GM12891 (cell line): ENCODE measurements around the gene ING1.
A peak's percentile ranks its signal among the peaks of the same experiment; 100 is the strongest.
"Not testable (repeated sequence)": the region's sequence is repeated elsewhere in the genome, so short reads cannot be mapped to it uniquely, and the experiment has no call there.

Experiments used
- DNase-seq: peaks from one replicate; pipeline ENCODE4 v3.0.0; 2011; ENCODE audit warnings: low spot score; ENCODE audit not compliant: insufficient read length
- FAIRE-seq: peaks from 2 replicates; lab custom pipeline; 2011; peaks lifted over from hg19 to GRCh38; lab: Jason Lieb, UNC
- PAX5 ChIP-seq: IDR thresholded peaks from 2 replicates; pipeline ENCODE4 v1.6.1; 2011; ENCODE audit warnings: low read length, moderate library complexity, mild to moderate bottlenecking; ENCODE audit not compliant: insufficient read depth, severe bottlenecking
- POLR2A ChIP-seq: IDR thresholded peaks from 2 replicates; pipeline ENCODE4 v1.6.1; 2011; ENCODE audit warnings: low read depth, low read length, control low read depth
- POLR2AphosphoS5 ChIP-seq: IDR thresholded peaks from 2 replicates; pipeline ENCODE4 v1.6.1; 2011; ENCODE audit warnings: low read depth, low read length, control low read depth
- POU2F2 ChIP-seq: IDR thresholded peaks from 2 replicates; pipeline ENCODE4 v1.6.1; 2011; ENCODE audit warnings: low read depth, mild to moderate bottlenecking, control low read depth, low read length, moderate library complexity
- SPI1 ChIP-seq: IDR thresholded peaks from 2 replicates; pipeline ENCODE4 v1.6.1; 2011; ENCODE audit warnings: low read depth, low read length, control low read depth
- TAF1 ChIP-seq: IDR thresholded peaks from 2 replicates; pipeline ENCODE4 v1.6.1; 2011; ENCODE audit warnings: low read depth, low read length, control low read depth

Gene ING1

DNA sequence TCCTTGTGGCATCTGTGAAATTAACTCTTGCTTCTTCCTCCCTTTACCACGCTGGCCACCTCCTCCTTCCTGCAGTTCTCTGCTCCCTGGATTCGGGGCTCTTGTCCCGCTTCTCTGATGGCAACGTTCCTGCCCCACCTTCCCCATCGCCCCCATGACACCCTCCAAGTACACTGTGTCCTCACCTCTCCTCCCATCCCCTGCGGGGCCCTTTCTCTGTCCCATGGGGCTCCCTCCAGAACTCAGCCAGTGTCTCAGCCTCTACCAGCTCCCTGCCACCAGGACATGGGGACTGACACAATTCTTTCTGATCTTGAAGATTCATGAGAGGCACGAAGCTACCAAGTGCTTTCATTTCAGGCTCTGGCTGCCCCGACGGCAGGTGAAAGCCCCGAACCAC, 16.7 kb upstream of the ING1 start:
- TF ChIP-seq PAX5 (no peak), TAF1 (no peak), POU2F2 (no peak), SPI1 (no peak), POLR2A (no peak)
- FAIRE-seq: no peak
- DNase-seq: no peak

DNA sequence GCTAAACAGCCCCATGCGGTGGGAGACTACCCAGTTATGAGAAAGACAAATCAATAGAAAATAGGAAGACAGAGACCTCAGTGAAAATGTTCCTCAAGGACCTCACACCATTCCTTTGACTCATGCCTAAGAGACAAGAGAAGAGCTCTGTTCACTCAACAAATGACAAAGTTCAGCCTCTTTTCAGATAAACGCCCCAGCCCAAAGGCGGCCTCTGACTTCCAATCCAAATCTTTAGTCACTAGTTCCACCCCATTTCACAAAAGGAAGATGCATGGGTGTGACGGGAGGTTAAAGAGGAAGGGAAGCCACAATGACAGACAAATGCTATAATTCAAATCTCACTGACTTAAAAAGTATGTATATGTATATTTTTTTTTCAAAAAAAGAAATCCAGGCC, 15.7 kb upstream of the ING1 start:
- FAIRE-seq: no peak
- no peak for DNase-seq
- TF ChIP-seq POLR2A (no peak), SPI1 (no peak), POLR2AphosphoS5 (no peak), POU2F2 (no peak), PAX5 (no peak), TAF1 (no peak)

DNA sequence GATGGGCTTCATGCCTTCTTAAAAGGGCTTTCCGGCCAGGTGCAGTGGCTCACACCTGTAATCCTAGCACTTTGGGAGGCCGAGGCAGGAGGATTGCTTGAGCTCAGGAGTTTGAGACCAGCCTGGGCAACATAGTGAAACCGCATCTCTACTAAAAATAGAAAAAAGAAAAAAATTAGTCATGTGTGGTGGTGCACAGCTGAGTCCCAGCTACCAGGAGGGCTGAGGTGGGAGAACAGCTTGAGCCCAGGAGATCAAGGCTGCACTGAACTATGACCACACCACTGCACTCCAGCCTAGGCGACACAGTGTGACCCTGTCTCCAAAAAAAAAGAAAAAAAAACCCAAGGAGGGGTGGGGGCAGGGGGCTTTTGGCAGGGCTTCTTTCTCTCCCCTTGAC, 14.8 kb upstream of the ING1 start:
- FAIRE-seq (peak; percentile 89), DNase-seq (no peak)
- TF ChIP-seq POLR2A: no peak
- no peak for TF ChIP-seq PAX5
- TF ChIP-seq POLR2AphosphoS5: no peak
- TF ChIP-seq TAF1: no peak

DNA sequence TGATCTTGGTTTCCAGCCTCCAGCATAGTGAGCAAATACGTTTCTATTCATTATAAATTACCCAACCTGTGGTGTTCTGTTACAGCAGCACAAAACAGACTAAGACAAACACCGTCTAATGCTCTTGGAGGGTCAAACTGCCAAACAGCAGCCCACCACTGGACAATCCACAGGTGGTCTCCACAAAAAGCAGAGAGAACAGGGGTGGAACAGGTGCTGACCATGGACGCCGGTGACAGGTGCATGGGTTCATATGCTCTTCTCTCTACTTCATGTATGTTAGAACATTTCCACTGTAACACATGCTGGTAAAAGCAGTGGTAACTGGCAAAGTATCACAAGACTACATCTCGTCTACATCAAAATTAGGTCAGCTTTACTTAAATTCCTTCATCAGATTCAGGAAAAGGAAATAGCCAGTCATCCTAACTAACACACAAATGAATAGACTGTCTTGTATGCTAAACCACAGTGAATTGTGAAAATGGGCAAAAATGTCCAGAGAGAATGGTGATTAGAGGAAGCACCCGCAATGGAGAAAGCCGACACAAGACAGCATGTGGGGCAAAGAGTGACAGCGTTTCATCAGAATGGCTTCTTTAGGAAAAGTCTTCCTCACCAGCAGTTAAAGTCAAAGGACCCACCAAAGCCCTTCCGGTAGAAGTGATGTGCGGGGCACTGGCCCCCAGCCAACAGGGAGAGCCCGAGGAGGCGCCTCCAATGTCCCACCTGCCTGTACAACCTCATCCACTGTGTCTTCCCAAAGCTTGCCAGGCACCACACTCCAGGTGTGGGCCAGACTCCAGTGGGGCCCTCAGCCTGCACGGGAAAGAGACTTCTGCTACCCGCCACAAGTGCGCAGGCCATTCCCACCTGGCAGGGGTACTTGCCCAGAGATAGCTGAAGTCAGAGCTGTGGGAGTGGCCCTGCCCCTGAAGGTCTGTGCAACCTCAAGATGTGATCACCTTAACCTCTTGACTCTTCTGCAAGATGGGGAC, 14.1 kb upstream of the ING1 start:
- TF ChIP-seq POLR2AphosphoS5 (no peak), TAF1 (no peak), POU2F2 (no peak)

DNA sequence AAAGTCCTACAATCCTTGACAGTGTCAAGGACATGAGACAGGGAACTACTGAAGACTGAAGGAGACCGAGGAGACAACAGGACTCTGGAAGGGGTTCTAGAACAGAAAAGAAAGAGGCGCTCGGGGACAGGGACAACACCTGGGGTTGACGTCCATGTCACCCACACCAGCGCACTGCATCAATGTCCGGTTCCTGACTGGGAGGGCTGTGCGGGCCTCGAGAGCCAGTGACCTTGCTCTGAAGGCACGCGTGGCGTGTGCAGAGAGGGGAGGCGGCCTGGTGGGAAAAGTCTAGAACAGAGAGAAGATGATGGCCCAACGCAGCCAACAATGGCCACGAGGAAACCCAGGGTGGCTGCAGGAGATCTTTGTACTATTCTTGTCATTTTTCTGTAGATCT, 13.3 kb upstream of the ING1 start:
- no peak for DNase-seq
- no peak for FAIRE-seq
- no peak for TF ChIP-seq PAX5
- TF ChIP-seq TAF1: no peak
- no peak for TF ChIP-seq POU2F2
- no peak for TF ChIP-seq SPI1
- TF ChIP-seq POLR2AphosphoS5: no peak
- TF ChIP-seq POLR2A: no peak

More for the DNA sequence above, 14.1 kb upstream of the ING1 start:
- peak; percentile 35 for FAIRE-seq
- DNase-seq: no peak

DNA sequence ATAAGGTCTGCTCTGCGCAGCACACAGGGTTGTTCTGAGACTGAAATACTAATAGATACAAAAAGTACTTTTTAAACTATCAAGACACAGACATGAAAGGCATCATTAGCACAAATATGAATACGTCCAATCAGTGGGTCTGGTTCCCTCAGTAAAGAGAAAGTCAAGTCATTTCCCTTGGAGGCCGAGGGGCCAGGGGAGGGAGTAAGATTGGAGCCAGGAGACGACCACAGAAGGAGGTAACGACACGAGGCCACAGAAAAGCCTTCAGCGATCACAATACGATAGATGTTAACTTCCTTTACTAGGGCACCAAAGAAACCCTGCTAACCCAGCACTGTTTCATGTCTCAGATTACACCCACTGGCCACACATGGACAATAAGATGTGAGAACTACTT, 12.9 kb upstream of the ING1 start:
- FAIRE-seq: no peak
- no peak for DNase-seq
- no peak for TF ChIP-seq POU2F2
- no peak for TF ChIP-seq POLR2AphosphoS5
- TF ChIP-seq PAX5: no peak
- TF ChIP-seq SPI1: no peak
- no peak for TF ChIP-seq TAF1
- no peak for TF ChIP-seq POLR2A

DNA sequence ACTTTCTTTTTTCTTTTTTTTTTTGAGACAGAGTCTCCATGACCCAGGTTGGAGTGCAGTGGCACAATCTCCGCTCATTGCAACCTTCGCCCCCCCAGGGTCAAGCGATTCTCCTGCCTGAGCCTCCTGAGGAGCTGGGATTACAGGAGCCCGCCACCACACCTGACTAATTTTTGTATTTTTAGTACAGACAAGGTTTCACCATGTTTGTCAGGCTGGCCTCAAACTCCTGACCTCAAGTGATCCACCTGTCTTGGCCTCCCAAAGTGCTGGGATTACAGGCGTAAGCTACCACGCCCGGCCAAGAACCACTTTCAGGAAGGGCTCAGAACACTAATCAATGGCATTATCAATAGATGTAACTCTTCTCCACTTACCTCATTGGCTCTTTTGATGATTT, 12.4 kb upstream of the ING1 start:
- DNase-seq, FAIRE-seq: not testable (repeated sequence)

DNA sequence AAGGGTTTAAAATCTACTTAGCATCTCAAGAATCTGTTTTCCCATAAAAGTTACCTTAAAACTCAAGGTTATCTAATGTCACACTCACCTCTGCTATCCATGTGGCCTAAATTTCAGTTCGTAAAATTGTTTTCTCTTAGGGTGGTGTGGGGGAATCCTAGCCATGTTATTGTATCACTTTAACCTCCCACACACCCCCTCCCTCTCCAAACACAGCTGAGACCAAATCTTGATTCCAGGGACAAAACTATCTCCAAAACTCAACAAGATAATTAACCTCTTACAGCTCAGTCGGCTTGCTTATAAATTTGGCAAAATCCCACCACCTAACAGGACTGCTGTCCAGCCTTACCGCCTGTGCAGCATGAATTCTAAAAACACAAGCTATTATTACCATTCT, 11.4 kb upstream of the ING1 start:
- DNase-seq (no peak), FAIRE-seq (no peak)
- no peak for TF ChIP-seq POU2F2
- TF ChIP-seq POLR2AphosphoS5: 0 out of 2 replicates have a peak, but pooled peaks have one; percentile 11

DNA sequence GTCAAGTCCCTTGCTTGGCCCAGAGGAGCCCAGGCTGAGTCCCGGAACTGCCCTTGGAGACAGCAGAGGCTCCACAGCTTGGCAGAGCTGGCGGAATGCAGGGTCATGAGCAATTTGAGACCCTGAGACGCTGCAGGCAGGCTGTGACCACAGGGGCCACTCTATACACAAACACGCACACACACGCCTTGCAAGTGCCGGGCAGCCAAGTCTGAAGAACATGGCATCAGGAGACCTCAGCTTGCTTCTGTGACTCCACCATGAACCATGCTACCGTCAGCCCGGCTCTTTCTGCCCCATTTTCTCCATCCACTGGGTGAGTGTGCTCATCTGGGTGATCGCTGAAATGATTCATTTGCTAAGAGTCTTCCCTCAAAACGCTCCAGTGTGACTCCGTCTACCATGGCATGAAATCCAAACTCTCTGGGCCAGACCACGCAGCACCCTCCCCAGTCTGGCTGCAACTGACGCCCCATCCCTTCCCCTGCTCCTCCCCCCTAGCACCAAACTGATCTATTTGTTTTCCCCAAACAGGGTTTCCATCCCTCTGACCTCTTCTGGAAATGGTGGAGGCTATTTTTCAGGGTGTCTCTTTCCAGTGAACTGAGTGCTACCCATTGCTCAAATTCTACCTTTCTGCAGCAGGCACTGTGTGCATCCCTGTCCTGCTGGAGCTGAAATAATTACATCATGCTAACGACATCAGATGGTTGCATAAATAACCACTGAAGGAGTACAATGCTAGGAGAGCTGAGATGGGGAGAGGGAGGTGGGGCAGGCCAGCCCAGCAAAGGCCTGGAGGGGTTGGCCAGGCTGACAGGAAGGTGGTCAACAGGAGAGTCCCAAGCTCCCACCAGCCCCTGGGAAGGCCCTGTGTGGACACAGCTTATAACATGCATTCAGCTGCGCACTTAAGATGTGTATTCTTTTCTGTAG, 10.6 kb upstream of the ING1 start:
- no peak for DNase-seq
- no peak for TF ChIP-seq POLR2A
- TF ChIP-seq SPI1: no peak
- no peak for TF ChIP-seq PAX5
- no peak for TF ChIP-seq TAF1
- TF ChIP-seq POU2F2: no peak
- TF ChIP-seq POLR2AphosphoS5: no peak

DNA sequence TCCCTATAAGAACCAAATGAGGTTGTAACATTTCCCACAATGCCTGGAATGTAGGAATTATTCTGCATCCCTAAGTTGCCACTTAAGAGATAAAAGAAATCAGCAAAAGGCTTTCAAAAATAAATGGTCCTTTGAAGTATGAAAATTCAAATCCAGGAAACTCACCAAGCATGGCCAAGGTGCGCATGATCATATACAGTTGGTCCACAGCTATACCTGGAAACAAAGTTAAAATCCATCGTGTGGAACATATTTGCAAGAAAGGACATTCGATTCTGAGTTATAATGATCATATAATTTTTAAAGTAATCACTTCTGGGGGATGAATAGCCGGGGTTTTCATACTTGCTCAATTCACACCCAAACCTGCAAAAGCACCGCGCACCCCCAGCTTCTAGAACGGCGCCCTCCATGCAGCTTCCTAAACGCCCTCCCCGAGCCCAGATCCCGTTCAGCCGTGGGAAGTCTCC, 8.1 kb upstream of the ING1 start:
- DNase-seq: no peak
- no peak for TF ChIP-seq SPI1
- TF ChIP-seq TAF1: no peak
- no peak for TF ChIP-seq POLR2A
- no peak for TF ChIP-seq PAX5
- no peak for TF ChIP-seq POU2F2
- FAIRE-seq: peak; percentile 28

More for the DNA sequence above, 10.6 kb upstream of the ING1 start:
- FAIRE-seq: no peak
